Measurements from ENCODE around the gene BRD9. TPM values are rescaled to one million over a fixed set of nuclear protein-coding genes. Genes with fewer than 3 reads are reported as not detected.
"Not testable (repeated sequence)": the region's sequence is repeated elsewhere in the genome, so short reads cannot be mapped to it uniquely, and the experiment has no call there.

The BRD9 gene
- total RNA-seq, 1 experiment from 2014 or later, result 27.9 TPM

- DNase-seq (ENCODE audit: low read depth), result not testable (repeated sequence)
Observed at GRCh38 chr5:878677-879076, 13.9 kb downstream of the BRD9 start.

- DNase-seq (ENCODE audit: low read depth), result no peak
Observed at GRCh38 chr5:878125-878524, 14.5 kb downstream of the BRD9 start.

GRCh38 chr5:876398-877365 is 15.9 kb downstream of the BRD9 start:
- no peak for DNase-seq (ENCODE audit: low read depth)

- DNase-seq (ENCODE audit: low read depth), result no peak
Observed at GRCh38 chr5:875931-876330, 16.7 kb downstream of the BRD9 start.

- no peak for DNase-seq (ENCODE audit: low read depth)
Observed at GRCh38 chr5:873328-873727, 19.3 kb downstream of the BRD9 start.

GRCh38 chr5:872301-872700 is 20.3 kb downstream of the BRD9 start:
- DNase-seq (ENCODE audit: low read depth), result no peak

GRCh38 chr5:871596-872298 is 20.9 kb downstream of the BRD9 start:
- DNase-seq (ENCODE audit: low read depth), result no peak

- DNase-seq (ENCODE audit: low read depth), result no peak
Observed at GRCh38 chr5:870956-871355, 21.6 kb downstream of the BRD9 start.

GRCh38 chr5:868428-869135 is 24.0 kb downstream of the BRD9 start:
- DNase-seq (ENCODE audit: low read depth), result no peak

- DNase-seq (ENCODE audit: low read depth), result no peak
Observed at GRCh38 chr5:867300-867870, 25.2 kb downstream of the BRD9 start.

GRCh38 chr5:865771-866170 is 26.8 kb downstream of the BRD9 start:
- DNase-seq (ENCODE audit: low read depth), result no peak

GRCh38 chr5:865168-865521 is 27.5 kb downstream of the BRD9 start:
- DNase-seq (ENCODE audit: low read depth), result no peak

- DNase-seq (ENCODE audit: low read depth), result no peak
Observed at GRCh38 chr5:864492-865167, 28.0 kb downstream of the BRD9 start.

GRCh38 chr5:863244-863805 is 29.3 kb downstream of the BRD9 start:
- no peak for DNase-seq (ENCODE audit: low read depth)

- peak; percentile 54 for DNase-seq (ENCODE audit: low read depth)
Observed at GRCh38 chr5:862367-863243, 30.0 kb downstream of the BRD9 start.

GRCh38 chr5:861442-862366 is 30.9 kb downstream of the BRD9 start:
- no peak for DNase-seq (ENCODE audit: low read depth)

GRCh38 chr5:860506-861150 is 32.0 kb downstream of the BRD9 start:
- DNase-seq (ENCODE audit: low read depth), result no peak

- no peak for DNase-seq (ENCODE audit: low read depth)
Observed at GRCh38 chr5:859798-860296, 32.8 kb downstream of the BRD9 start.

Measured in RPMI7951 (cell line).